ENCODE measurements around the gene IL9. TPM values are rescaled to one million over a fixed set of nuclear protein-coding genes. Genes with fewer than 3 reads are reported as not detected.

Gene IL9
- 1 to 10 TPM; 9.6 to 9.9 TPM for total RNA-seq

GRCh38 chr5:135895474-135896006 is at the start of gene IL9:
IL9 (minus strand) TSS chr5:135895841; CDS start chr5:135895816, 25 bp downstream.
- POLR2A ChIA-PET: no interaction called here
- CTCF ChIA-PET: interaction anchor here (1.4 kb wide), 1 partner anchor 19 kb away, joined by 7 read pairs; no protein-coding TSS in a partner anchor

- ChIA-PET POLR2A (no interaction called here), CTCF (interaction anchor here (0.6 to 1.3 kb wide), 6 partner anchors 16 to 138 kb away, joined by 3 read pairs; no protein-coding TSS in a partner anchor)
Measured at GRCh38 chr5:135944967-135945560, 49.4 kb upstream of the IL9 start.

- ChIA-PET POLR2A (no interaction called here), CTCF (interaction anchor here (0.9 to 1.3 kb wide), 3 partner anchors 17 to 135 kb away, joined by 3 read pairs; no protein-coding TSS in a partner anchor)
Measured at GRCh38 chr5:135944564-135944963, 48.9 kb upstream of the IL9 start.

GRCh38 chr5:135942202-135942771 is 46.6 kb upstream of the IL9 start:
- POLR2A ChIA-PET: no interaction called here
- CTCF ChIA-PET: interaction anchor here (1.3 kb wide), 1 partner anchor 139 kb away, joined by 4 read pairs; no protein-coding TSS in a partner anchor

- ChIA-PET CTCF (no interaction called here), POLR2A (no interaction called here)
Measured at GRCh38 chr5:135941711-135942110, 46.1 kb upstream of the IL9 start.

- POLR2A ChIA-PET: no interaction called here
- CTCF ChIA-PET: interaction anchor here (0.7 kb wide), 1 partner anchor 8 kb away, joined by 3 read pairs; no protein-coding TSS in a partner anchor
Measured at GRCh38 chr5:135937245-135937911, 41.7 kb upstream of the IL9 start.

- CTCF ChIA-PET: no interaction called here
- POLR2A ChIA-PET: no interaction called here
Measured at GRCh38 chr5:135934939-135935338, 39.3 kb upstream of the IL9 start.

GRCh38 chr5:135930949-135931295 is 35.3 kb upstream of the IL9 start:
- POLR2A ChIA-PET: no interaction called here
- CTCF ChIA-PET: no interaction called here

- ChIA-PET POLR2A (no interaction called here), CTCF (no interaction called here)
Measured at GRCh38 chr5:135930029-135930948, 34.6 kb upstream of the IL9 start.

GRCh38 chr5:135921388-135921787 is 25.7 kb upstream of the IL9 start:
- ChIA-PET POLR2A (no interaction called here), CTCF (no interaction called here)

- CTCF ChIA-PET: interaction anchor here (1.0 to 1.2 kb wide), 2 partner anchors 24 to 25 kb away, joined by 3 read pairs; no protein-coding TSS in a partner anchor
- POLR2A ChIA-PET: no interaction called here
Measured at GRCh38 chr5:135920199-135920598, 24.6 kb upstream of the IL9 start.

GRCh38 chr5:135916638-135917263 is 21.1 kb upstream of the IL9 start:
- CTCF ChIA-PET: interaction anchor here (1.3 kb wide), 1 partner anchor 26 kb away, joined by 4 read pairs; no protein-coding TSS in a partner anchor
- POLR2A ChIA-PET: no interaction called here

GRCh38 chr5:135915466-135916001 is 19.9 kb upstream of the IL9 start:
- CTCF ChIA-PET: interaction anchor here (1.4 kb wide), 1 partner anchor 20 kb away, joined by 7 read pairs; the partner anchor contains the start of gene IL9
- POLR2A ChIA-PET: interaction anchor here (0.6 to 2.1 kb wide), 2 partner anchors 14 to 24 kb away, joined by 4 to 9 read pairs; no protein-coding TSS in a partner anchor

- ChIA-PET POLR2A (interaction anchor here (2.1 kb wide), 1 partner anchor 23 kb away, joined by 9 read pairs; no protein-coding TSS in a partner anchor), CTCF (interaction anchor here (1.4 to 2.0 kb wide), 2 partner anchors 19 to 23 kb away, joined by 7 read pairs; partner anchors contain the start of gene IL9)
Measured at GRCh38 chr5:135913713-135914626, 18.3 kb upstream of the IL9 start.

- CTCF ChIA-PET: no interaction called here
- POLR2A ChIA-PET: no interaction called here
Measured at GRCh38 chr5:135905144-135905543, 9.5 kb upstream of the IL9 start.

- ChIA-PET POLR2A (no interaction called here), CTCF (no interaction called here)
Measured at GRCh38 chr5:135901633-135902032, 6.0 kb upstream of the IL9 start.

GRCh38 chr5:135900276-135900675 is 4.6 kb upstream of the IL9 start:
- ChIA-PET CTCF (no interaction called here), POLR2A (no interaction called here)

- POLR2A ChIA-PET: no interaction called here
- CTCF ChIA-PET: interaction anchor here (1.5 kb wide), 1 partner anchor 10 kb away, joined by 3 read pairs; no protein-coding TSS in a partner anchor
Measured at GRCh38 chr5:135898651-135899050, 3.0 kb upstream of the IL9 start.

Data from activated CD8-positive, alpha-beta memory T cell treated with anti-CD3 and anti-CD28 coated beads for 36 hours (primary cell).